Tibial artery (tissue), 4 donors: Measurements from ENCODE around the gene CYP39A1.

Source experiments
- DNase-seq, 2 donors: peaks; one replicate each; pipeline ENCODE4 v3.0.0-alpha.2; 2019
- H3K27ac ChIP-seq, 2 donors: fragments of 200-600 bp; sonication (generic) in 1 of 2; 1 replicate in 1 of 2; 2 replicates in 1 of 2; pipeline ENCODE4 v1.5.1; 2018 to 2019; ENCODE audit warnings: mild to moderate bottlenecking in 1 of 2
- H3K27me3 ChIP-seq, 2 donors: fragments of 200-600 bp; sonication (generic) in 1 of 2; one replicate each; pipeline versions ENCODE4 v1.5.1 to v1.6.0; 2016 to 2019
- H3K36me3 ChIP-seq, 3 donors: fragments of 200-600 bp; sonication (generic) in 2 of 3; one replicate each; pipeline ENCODE4 v1.5.1; 2016 to 2019; ENCODE audit warnings: mild to moderate bottlenecking in 2 of 3
- H3K4me1 ChIP-seq, 4 donors: fragments of 200-600 bp; sonication (generic) in 2 of 4; 1 replicate in 3 of 4; 2 replicates in 1 of 4; pipeline ENCODE4 v1.5.1; 2016 to 2019
- H3K4me3 ChIP-seq, 2 donors: fragments of 200-600 bp; sonication (generic) in 1 of 2; 1 replicate in 1 of 2; 2 replicates in 1 of 2; pipeline ENCODE4 v1.5.1; 2018 to 2019; ENCODE audit warnings: mild to moderate bottlenecking in 2 of 2
- H3K9me3 ChIP-seq, 3 donors: fragments of 200-600 bp; sonication (generic) in 1 of 3; one replicate each; pipeline ENCODE4 v1.5.1; 2016 to 2019
- CTCF ChIP-seq, 2 experiments: fragments of 200-600 bp in 1 of 2; fragments of 450-650 bp in 1 of 2; IDR thresholded peaks; one replicate each; pipeline ENCODE4 v1.5.1; 2017 to 2019; ENCODE audit warnings: antibody characterized with exemption in 2 of 2, mild to moderate bottlenecking in 1 of 2, moderate library complexity in 1 of 2
- intact Hi-C: fragments of 100-400 bp; cut with DNase I; formaldehyde crosslinking; loops from one replicate; pipeline ENCODE4 v1.15.0; 2023; ENCODE audit warnings: low total_unique reads

The CYP39A1 gene

DNA sequence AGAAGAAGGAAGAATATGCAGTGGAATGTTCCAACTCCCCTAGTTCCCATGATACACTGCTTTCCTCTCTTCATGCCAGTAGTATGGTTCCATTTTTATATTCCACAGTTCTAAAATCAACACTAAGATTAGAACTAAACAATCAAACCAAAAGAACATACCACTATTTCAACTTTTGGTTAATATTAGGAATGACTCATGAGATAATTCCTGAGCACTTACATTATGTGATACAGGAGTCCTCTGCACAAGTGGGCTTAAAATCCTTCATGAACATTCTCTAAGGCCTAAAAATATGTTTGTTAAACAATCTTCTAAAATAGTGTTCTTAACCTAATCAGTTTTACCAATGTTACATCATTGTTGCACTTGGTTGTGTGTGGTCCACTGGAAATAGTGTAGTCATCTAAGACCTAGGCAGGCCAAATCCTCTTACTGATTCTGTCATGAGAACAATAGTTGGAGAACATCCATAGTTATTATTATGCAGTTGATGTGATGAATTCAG, 131.1 kb downstream of the CYP39A1 start:
- H3K9me3 ChIP-seq = no peaks in the 10 kb centered on the region
- DNase-seq = no peak
- intact Hi-C loops = no loop called here
- H3K27ac ChIP-seq = peak overlapping the region; percentile 66 to 70
- no peak overlapping the region for H3K4me3 ChIP-seq
- H3K4me1 ChIP-seq = peaks cover 0 to 69% (median 21%) of the 10 kb centered on the region in 4 donors
- no peaks in the 10 kb centered on the region for H3K36me3 ChIP-seq
- no peaks in the 10 kb centered on the region for H3K27me3 ChIP-seq
- no peak for TF ChIP-seq CTCF (IDR thresholded peaks at IDR 0.05)

DNA sequence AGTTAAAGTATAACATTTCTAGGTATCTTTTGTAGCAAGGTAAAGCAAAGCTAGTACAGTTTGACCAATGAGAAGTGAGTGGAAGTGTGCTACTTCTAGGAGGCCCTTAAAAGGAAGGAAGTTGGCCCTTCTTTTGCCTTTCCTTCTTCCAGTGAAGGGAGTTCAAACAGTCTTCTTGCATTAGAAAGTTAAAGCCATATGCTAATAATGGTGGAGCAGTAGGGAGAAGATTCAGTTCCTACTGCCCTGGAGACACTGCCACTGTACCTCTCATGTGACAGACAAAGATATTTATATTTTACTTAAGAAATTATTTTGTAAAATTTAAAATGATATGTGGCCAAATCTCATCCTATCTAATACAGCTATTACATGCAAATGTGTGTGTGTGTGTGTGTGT, 135.4 kb downstream of the CYP39A1 start:
- TF ChIP-seq CTCF (IDR thresholded peaks at IDR 0.05) = no peak
- no peaks in the 10 kb centered on the region for H3K36me3 ChIP-seq
- no peak for DNase-seq
- no peak overlapping the region for H3K4me3 ChIP-seq
- intact Hi-C loops = no loop called here
- H3K27ac ChIP-seq = peak overlapping the region; percentile 66 to 70
- no peaks in the 10 kb centered on the region for H3K9me3 ChIP-seq
- peaks cover 0 to 67% (median 21%) of the 10 kb centered on the region in 4 donors for H3K4me1 ChIP-seq
- no peaks in the 10 kb centered on the region for H3K27me3 ChIP-seq

DNA sequence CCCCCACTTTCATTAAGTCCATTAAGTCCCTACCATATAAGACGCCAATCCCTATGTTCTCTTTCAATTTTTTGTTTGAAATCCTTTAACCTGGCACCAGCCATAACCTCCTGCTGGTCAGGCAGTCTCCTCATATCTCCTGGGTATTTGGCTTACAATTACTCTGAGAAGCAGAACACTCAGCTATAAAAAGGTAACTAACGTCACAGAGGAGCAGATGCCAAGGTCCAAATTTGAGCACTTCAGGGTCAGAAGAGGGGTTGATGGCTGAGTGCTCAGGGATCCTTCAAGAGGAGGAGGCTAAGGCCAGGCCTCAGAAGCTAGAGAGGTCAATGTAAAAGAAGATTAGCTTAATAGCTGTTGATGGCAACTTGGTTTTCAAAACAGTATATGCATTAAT, 139.1 kb downstream of the CYP39A1 start:
- Histone ChIP-seq H3K9me3 (no peaks in the 10 kb centered on the region), H3K27ac (peak overlapping the region; percentile 73 to 83), H3K4me1 (peaks cover 0 to 67% (median 39%) of the 10 kb centered on the region in 4 donors), H3K4me3 (no peak overlapping the region), H3K27me3 (no peaks in the 10 kb centered on the region), H3K36me3 (no peaks in the 10 kb centered on the region)
- TF ChIP-seq CTCF (IDR thresholded peaks at IDR 0.05) = peak in 1 of 2 experiments; percentile 7
- intact Hi-C loops = no loop called here
- DNase-seq = no peak

DNA sequence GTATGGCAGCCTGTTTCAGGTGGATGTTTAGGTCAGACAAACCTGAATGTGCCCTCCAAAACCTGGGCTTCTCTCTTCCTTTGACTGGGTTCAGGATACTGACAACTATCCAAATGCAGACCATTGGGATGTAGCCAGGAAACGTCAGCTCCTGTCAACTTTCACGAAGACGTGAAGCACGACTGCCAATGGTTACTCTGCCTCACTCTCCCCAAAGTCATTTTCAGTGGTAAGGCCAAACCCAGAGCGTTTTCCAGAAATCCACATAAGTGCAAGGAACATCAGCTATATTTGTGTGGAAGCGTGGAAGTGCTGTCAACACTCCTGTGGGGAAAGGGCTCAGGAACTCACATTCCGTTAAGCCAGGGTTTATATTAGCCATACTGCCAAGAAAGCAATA, 141.3 kb downstream of the CYP39A1 start:
- H3K27ac ChIP-seq = peak overlapping the region; percentile 73 to 83
- no peaks in the 10 kb centered on the region for H3K36me3 ChIP-seq
- intact Hi-C loops = no loop called here
- DNase-seq = no peak
- peaks cover 0 to 79% (median 43%) of the 10 kb centered on the region in 4 donors for H3K4me1 ChIP-seq
- TF ChIP-seq CTCF (IDR thresholded peaks at IDR 0.05) = no peak
- H3K4me3 ChIP-seq = no peak overlapping the region
- no peaks in the 10 kb centered on the region for H3K27me3 ChIP-seq
- H3K9me3 ChIP-seq = no peaks in the 10 kb centered on the region

- Histone ChIP-seq H3K27me3 (no peaks in the 10 kb centered on the region), H3K9me3 (no peaks in the 10 kb centered on the region), H3K4me3 (no peak overlapping the region), H3K36me3 (no peaks in the 10 kb centered on the region), H3K4me1 (peaks cover 0 to 86% (median 48%) of the 10 kb centered on the region in 4 donors), H3K27ac (peak overlapping the region; percentile 73 to 83)
- peak; percentile 70 to 79 for DNase-seq
- TF ChIP-seq CTCF (IDR thresholded peaks at IDR 0.05) = no peak
- intact Hi-C loops = no loop called here
Observed at GRCh38 chr6:46510651-46511050, 142.0 kb downstream of the CYP39A1 start.
